ENCODE results near the gene DISP3.

DNA sequence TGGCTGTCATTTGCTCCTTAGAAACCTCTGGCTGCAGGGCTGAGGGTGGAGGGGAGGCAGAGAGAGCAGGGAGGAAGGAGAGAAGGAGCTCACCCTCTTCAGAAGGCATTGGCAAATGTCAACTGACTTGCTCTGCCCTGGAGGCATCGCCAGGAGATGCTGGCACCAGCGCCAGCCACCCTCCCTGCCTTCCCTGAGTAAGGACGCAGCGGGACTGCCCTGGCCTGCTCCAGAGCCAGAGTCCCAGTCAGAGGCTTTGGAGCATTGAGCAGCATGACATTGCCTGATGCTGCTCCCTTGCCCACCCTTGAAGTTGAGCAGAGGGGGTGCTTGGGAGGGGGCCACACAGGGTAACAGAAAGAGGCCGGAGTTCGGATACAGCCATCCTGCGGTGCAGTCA lies 62.3 kb downstream of the DISP3 start:
- no peak for TF ChIP-seq ZNF274 (IDR thresholded peaks at IDR 0.05; ENCODE audit: low read depth, low read length)
- TF ChIP-seq YY1 (IDR thresholded peaks at IDR 0.05; ENCODE audit: insufficient read depth, insufficient read length), result no peak

Measured in NT2/D1 (cell line).